IMR-90 (cell line): ENCODE measurements around the gene PC. TPM values are rescaled to one million over a fixed set of nuclear protein-coding genes. Genes with fewer than 3 reads are reported as not detected.

Source experiments
- ATAC-seq: fragments of 200-7000 bp; cut with Tn5 transposase; 2 replicates; pipeline ENCODE4 v1.9.1; 2020; ENCODE audit warnings: low read depth, mild to moderate bottlenecking, moderate library complexity
- BruUV-seq: library from RNA; stranded (reverse); fragments of 400-500 nt; replicated peaks from 2 replicates; lab custom pipeline; 2021; lab: Mats Ljungman, UMichigan
- CTCF ChIA-PET: fragments of 300-600 bp; formaldehyde crosslinking; extraction: SDS; loops from one replicate; lab custom pipeline; 2021; ENCODE audit warnings: antibody characterized with exemption; lab: Yijun Ruan, JAX
- POLR2A ChIA-PET: fragments of 300-600 bp; sonication (Branson Sonifier 250); formaldehyde crosslinking; loops from one replicate; lab custom pipeline; 2022; ENCODE audit warnings: antibody characterized with exemption; ENCODE audit not compliant: unreplicated experiment; lab: Charles Lee
- DNase-seq: peaks from one replicate; pipeline ENCODE4 v3.0.0; 2013
- H2AFZ ChIP-seq: replicated peaks from 2 replicates; pipeline ENCODE3; 2013; ENCODE audit warnings: low read length, mild to moderate bottlenecking; ENCODE audit not compliant: poor library complexity
- H2AK5ac ChIP-seq: 2 replicates; pipeline ENCODE4 v1.6.1; 2013; ENCODE audit warnings: low read depth, low read length, inconsistent platforms
- H2AK9ac ChIP-seq: replicated peaks from 2 replicates; pipeline ENCODE3; 2013; ENCODE audit warnings: mild to moderate bottlenecking, low read depth, low read length, moderate library complexity; ENCODE audit not compliant: poor library complexity
- H2BK120ac ChIP-seq: 2 replicates; pipeline ENCODE4 v1.6.1; 2013; ENCODE audit warnings: low read depth, low read length, inconsistent platforms
- H2BK15ac ChIP-seq: 3 replicates; pipeline ENCODE4 v1.6.1; 2013; ENCODE audit warnings: low read depth, low read length, inconsistent platforms
- H2BK20ac ChIP-seq: 2 replicates; pipeline ENCODE4 v1.6.1; 2013; ENCODE audit warnings: low read depth, mild to moderate bottlenecking, inconsistent platforms, low read length, moderate library complexity
- H2BK5ac ChIP-seq: 2 replicates; pipeline ENCODE4 v1.6.1; 2013; ENCODE audit warnings: mild to moderate bottlenecking, low read depth, low read length, inconsistent platforms; ENCODE audit not compliant: poor library complexity, severe bottlenecking
- H3K14ac ChIP-seq: replicated peaks from 2 replicates; pipeline ENCODE4 v1.6.1; 2013; ENCODE audit warnings: low read depth, low read length, inconsistent platforms
- H3K18ac ChIP-seq: 2 replicates; pipeline ENCODE4 v1.6.1; 2013; ENCODE audit warnings: low read depth, low read length, control low read depth
- H3K23ac ChIP-seq: 2 replicates; pipeline ENCODE4 v1.6.1; 2013; ENCODE audit warnings: low read depth, low read length, inconsistent platforms
- H3K27ac ChIP-seq: 2 replicates; pipeline ENCODE4 v1.5.1; 2013; ENCODE audit warnings: mild to moderate bottlenecking, control low read depth, low read length; ENCODE audit not compliant: insufficient read depth
- H3K27me3 ChIP-seq: 2 replicates; pipeline ENCODE4 v1.6.1; 2013; ENCODE audit warnings: low read length; ENCODE audit not compliant: control insufficient read depth, insufficient read depth
- H3K36me3 ChIP-seq: 2 replicates; pipeline ENCODE4 v1.6.1; 2013; ENCODE audit warnings: low read length, mixed read lengths; ENCODE audit not compliant: control insufficient read depth, insufficient read depth
- H3K4ac ChIP-seq: 2 replicates; pipeline ENCODE4 v1.6.1; 2013; ENCODE audit warnings: low read depth, low read length, inconsistent platforms
- H3K4me1 ChIP-seq: 2 replicates; pipeline ENCODE4 v1.6.1; 2013; ENCODE audit warnings: low read length, mixed read lengths; ENCODE audit not compliant: control insufficient read depth, insufficient read depth
- H3K4me2 ChIP-seq: 2 replicates; pipeline ENCODE4 v1.6.1; 2013; ENCODE audit warnings: low read depth, mild to moderate bottlenecking, control low read depth, low read length, moderate library complexity
- H3K4me3 ChIP-seq: 2 replicates; pipeline ENCODE4 v1.5.1; 2013; ENCODE audit warnings: low read depth, mild to moderate bottlenecking, control low read depth, low read length, moderate library complexity; ENCODE audit not compliant: insufficient read depth
- H3K56ac ChIP-seq: 2 replicates; pipeline ENCODE4 v1.6.1; 2013; ENCODE audit warnings: low read length, inconsistent platforms; ENCODE audit not compliant: insufficient read depth; ENCODE audit errors: extremely low read depth
- H3K79me1 ChIP-seq, 2 experiments: 2 replicates each; pipeline ENCODE4 v1.6.1; 2013; ENCODE audit warnings: low read length in 2 of 2, inconsistent platforms in 1 of 2, low read depth in 1 of 2
- H3K9ac ChIP-seq: 2 replicates; pipeline ENCODE4 v1.6.1; 2013; ENCODE audit warnings: low read depth, low read length, control low read depth
- H3K9me1 ChIP-seq: 2 replicates; pipeline ENCODE4 v1.6.1; 2013; ENCODE audit warnings: low read length, inconsistent platforms; ENCODE audit not compliant: insufficient read depth
- H3K9me3 ChIP-seq: 2 replicates; pipeline ENCODE4 v1.6.1; 2013; ENCODE audit warnings: low read length; ENCODE audit not compliant: control insufficient read depth, insufficient read depth
- H4K20me1 ChIP-seq: 2 replicates; pipeline ENCODE4 v1.6.1; 2013; ENCODE audit warnings: low read length, inconsistent platforms; ENCODE audit not compliant: insufficient read depth
- H4K5ac ChIP-seq: 2 replicates; pipeline ENCODE4 v1.6.1; 2013; ENCODE audit warnings: mild to moderate bottlenecking, low read depth, low read length, control low read depth
- H4K8ac ChIP-seq, 2 experiments: 2 replicates each; pipeline ENCODE4 v1.6.1; 2013; ENCODE audit warnings: low read depth in 2 of 2, low read length in 2 of 2, control low read depth in 1 of 2, inconsistent platforms in 1 of 2
- H4K91ac ChIP-seq: 2 replicates; pipeline ENCODE4 v1.6.1; 2013; ENCODE audit warnings: low read depth, low read length, inconsistent platforms; ENCODE audit not compliant: insufficient read depth
- CEBPB ChIP-seq: IDR thresholded peaks from 2 replicates; pipeline ENCODE4 v1.6.1; 2012; ENCODE audit warnings: low read depth, low read length, improper control_type of control experiment
- CHD1 ChIP-seq: IDR thresholded peaks from 2 replicates; pipeline ENCODE4 v1.6.1; 2012; ENCODE audit warnings: low read depth, low read length, improper control_type of control experiment
- ELK1 ChIP-seq: fragments of 150-350 bp; IDR thresholded peaks from 2 replicates; pipeline ENCODE4 v1.6.1; 2016; ENCODE audit warnings: low read depth, mild to moderate bottlenecking, low read length, moderate library complexity, borderline replicate concordance
- FOS ChIP-seq: fragments of 150-350 bp; IDR thresholded peaks from 2 replicates; pipeline ENCODE4 v1.6.1; 2016; ENCODE audit warnings: low read depth, low read length
- MAFK ChIP-seq: IDR thresholded peaks from 2 replicates; pipeline ENCODE4 v1.6.1; 2012; ENCODE audit warnings: low read depth, low read length, improper control_type of control experiment
- MXI1 ChIP-seq: IDR thresholded peaks from 2 replicates; pipeline ENCODE4 v1.6.1; 2012; ENCODE audit warnings: low read depth, mild to moderate bottlenecking, low read length, moderate library complexity, borderline replicate concordance
- NFE2L2 ChIP-seq: fragments of 150-350 bp; IDR thresholded peaks from 2 replicates; pipeline ENCODE4 v1.6.1; 2016; ENCODE audit warnings: low read depth, mild to moderate bottlenecking, low read length
- POLR2A ChIP-seq: IDR thresholded peaks from 2 replicates; pipeline ENCODE4 v1.6.1; 2012; ENCODE audit warnings: mild to moderate bottlenecking, low read depth, low read length
- RAD21 ChIP-seq: IDR thresholded peaks from 2 replicates; pipeline ENCODE4 v1.6.1; 2012; ENCODE audit warnings: low read length, improper control_type of control experiment
- RCOR1 ChIP-seq: IDR thresholded peaks from 2 replicates; pipeline ENCODE4 v1.6.1; 2012; ENCODE audit warnings: mild to moderate bottlenecking, low read length, improper control_type of control experiment; ENCODE audit not compliant: insufficient replicate concordance
- RFX5 ChIP-seq: IDR thresholded peaks from 2 replicates; pipeline ENCODE4 v1.8.0; 2012; ENCODE audit warnings: low read depth, mild to moderate bottlenecking, low read length, moderate library complexity
- SMC3 ChIP-seq: fragments of 150-350 bp; IDR thresholded peaks from 2 replicates; pipeline ENCODE4 v1.6.1; 2016; ENCODE audit warnings: low read depth, mild to moderate bottlenecking, antibody characterized with exemption, low read length, moderate library complexity
- USF2 ChIP-seq: fragments of 150-350 bp; IDR thresholded peaks from 2 replicates; pipeline ENCODE4 v1.6.1; 2017; ENCODE audit warnings: mild to moderate bottlenecking, antibody characterized with exemption, low read length, low read depth
- WGBS, 2 experiments: methylation state at CpG; one replicate each; pipeline versions ENCODE4 v1.1.5 to v1.1.7; 2013; ENCODE audit warnings: missing lambda C conversion rate in 2 of 2; ENCODE audit not compliant: insufficient read length in 1 of 2; ENCODE audit errors: extremely low coverage in 2 of 2; 5-methylcytosine and 5-hydroxymethylcytosine counted together
- dilution Hi-C: fragments of 300-500 bp; cut with HindIII; formaldehyde crosslinking; loops from one replicate; pipeline ENCODE4 v1.14.3; 2018; ENCODE audit warnings: low sequenced_read_pairs; ENCODE audit not compliant: unreplicated experiment
- in situ Hi-C: fragments of 300-500 bp; cut with MboI; formaldehyde crosslinking; loops from 3 replicates; pipeline ENCODE4 v1.14.3; 2019; ENCODE audit warnings: low sequenced_read_pairs, inconsistent platforms, mixed read lengths
- intact Hi-C: fragments of 100-400 bp; cut with micrococcal nuclease; formaldehyde crosslinking; loops from 2 replicates; pipeline ENCODE4 v1.10.0; 2022
- polyA plus RNA-seq, 3 experiments: library from polyadenylated mRNA; depleted of rRNA; stranded (reverse); fragments of >200 nt; gene quantifications; 2 replicates each; pipeline ENCODE4 v1.2.3, GENCODE V29; 2012; ENCODE audit warnings: low replicate concordance in 1 of 3
- total RNA-seq: library from RNA; depleted of rRNA; stranded (reverse); fragments of >200 nt; gene quantifications from 2 replicates; pipeline ENCODE4 v1.2.3, GENCODE V29; 2012

PC gene
- total and polyA plus RNA-seq, 2 of the 4 experiments (the other 2 are of a cell fraction) = 13.6 to 15.7 TPM

GRCh38 chr11:66885950-66886440 lies 72.2 kb downstream of the PC start:
- intact Hi-C loops = no loop called here
- no peak overlapping the region for H3K4me2 ChIP-seq

More at GRCh38 chr11:66885950-66886440, 72.2 kb downstream of the PC start:
- peak overlapping the region; percentile 35; the same call in 1 of the 2 replicates for H3K14ac ChIP-seq
- 0 out of 2 replicates have a peak overlapping the region, but pooled peaks have one; percentile 12 for H4K5ac ChIP-seq
- H2BK5ac ChIP-seq = no peak overlapping the region
- ChIA-PET CTCF (interaction anchor here (1.0 kb wide), 1 partner anchor 90 kb away, joined by 3 read pairs; no protein-coding TSS in a partner anchor), POLR2A (no interaction called here)
- peak overlapping the region; percentile 56; the same call in 2 of the 3 replicates for H2BK15ac ChIP-seq
- no peak for TF ChIP-seq RAD21
- TF ChIP-seq MXI1 = no peak
- TF ChIP-seq FOS = no peak
- no peak for TF ChIP-seq ELK1
- TF ChIP-seq NFE2L2 = no peak
- no peak for TF ChIP-seq RFX5
- TF ChIP-seq RCOR1 = no peak
- no peak for TF ChIP-seq CHD1
- TF ChIP-seq SMC3 = no peak
- no peak for TF ChIP-seq POLR2A
- no peak for TF ChIP-seq CEBPB
- no peak for TF ChIP-seq USF2
- TF ChIP-seq MAFK = no peak
- H3K4me3 ChIP-seq = no peak overlapping the region
- H3K18ac ChIP-seq = no peak overlapping the region
- no peak overlapping the region for H3K56ac ChIP-seq
- H3K9ac ChIP-seq = no peak overlapping the region
- no peaks in the 10 kb centered on the region for H3K9me3 ChIP-seq
- H3K4me1 ChIP-seq = peaks cover 31% of the 10 kb centered on the region
- peak overlapping the region; percentile 41 for H2AK5ac ChIP-seq
- 84% methylated on average over 6 of the region's 11 CpGs; no CpG with 5 or more reads in 1 of the 2 experiments for WGBS, 2 experiments
- H2AFZ ChIP-seq = no peak overlapping the region
- peak overlapping the region; percentile 52; the same call in 1 of the 2 replicates for H4K91ac ChIP-seq
- peak overlapping the region in 1 of 2 experiments; percentile 1; a peak in 2 of 4 replicates for H4K8ac ChIP-seq
- peaks cover 0 to 20% of the 10 kb centered on the region in 2 experiments; a peak in 2 of 4 replicates for H3K79me1 ChIP-seq
- no peaks in the 10 kb centered on the region for H3K27me3 ChIP-seq
- H2BK20ac ChIP-seq = peak overlapping the region; percentile 50; the same call in 1 of the 2 replicates
- H3K36me3 ChIP-seq = peaks cover 2% of the 10 kb centered on the region; the same call in 1 of the 2 replicates
- H3K9me1 ChIP-seq = peaks cover 7% of the 10 kb centered on the region; the same call in 1 of the 2 replicates
- peak overlapping the region; percentile 49 for H2BK120ac ChIP-seq
- no TSS peak for BruUV-seq
- in situ Hi-C loops = no loop called here
- peak overlapping the region; percentile 54; the same call in 1 of the 2 replicates for H3K4ac ChIP-seq
- no peak overlapping the region for H3K27ac ChIP-seq
- dilution Hi-C loops = no loop called here
- H2AK9ac ChIP-seq = peak overlapping the region; percentile 58
- no peak for ATAC-seq
- DNase-seq = no peak
- no peak overlapping the region for H3K23ac ChIP-seq
- no peaks in the 10 kb centered on the region for H4K20me1 ChIP-seq
